HL-60/S4 treated with phorbol 12-myristate 13-acetate at 8.2 ng/mL for 4 days and 3 days (cell line): ENCODE data around the gene FSTL4.

Experiments
- in situ Hi-C: fragments of 300-500 bp; cut with MboI; formaldehyde crosslinking; loops from 2 replicates; pipeline ENCODE4 v1.15.0; 2022; ENCODE audit warnings: low sequenced_read_pairs

The FSTL4 gene

DNA sequence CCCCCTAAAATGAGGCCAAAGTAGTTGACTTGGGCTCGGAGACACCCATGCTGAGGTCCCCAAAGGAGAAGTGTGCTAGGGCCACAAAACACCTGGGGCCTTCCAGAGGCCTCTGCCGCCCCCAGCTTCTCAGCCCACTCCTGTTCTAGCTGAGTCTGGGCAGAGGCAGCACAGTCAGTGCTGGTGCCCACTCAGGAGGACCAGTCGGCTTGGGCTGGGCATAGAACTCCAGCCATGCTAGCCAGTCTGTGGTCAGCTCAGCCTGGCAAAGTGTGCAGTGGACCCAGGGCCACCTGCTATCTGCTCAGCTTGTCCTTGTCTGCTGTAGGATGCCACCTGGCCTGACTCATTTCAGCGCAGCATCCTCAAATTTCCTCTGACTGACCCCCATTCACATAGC, 254.6 kb downstream of the FSTL4 start:
- in situ Hi-C loops = no loop called here

DNA sequence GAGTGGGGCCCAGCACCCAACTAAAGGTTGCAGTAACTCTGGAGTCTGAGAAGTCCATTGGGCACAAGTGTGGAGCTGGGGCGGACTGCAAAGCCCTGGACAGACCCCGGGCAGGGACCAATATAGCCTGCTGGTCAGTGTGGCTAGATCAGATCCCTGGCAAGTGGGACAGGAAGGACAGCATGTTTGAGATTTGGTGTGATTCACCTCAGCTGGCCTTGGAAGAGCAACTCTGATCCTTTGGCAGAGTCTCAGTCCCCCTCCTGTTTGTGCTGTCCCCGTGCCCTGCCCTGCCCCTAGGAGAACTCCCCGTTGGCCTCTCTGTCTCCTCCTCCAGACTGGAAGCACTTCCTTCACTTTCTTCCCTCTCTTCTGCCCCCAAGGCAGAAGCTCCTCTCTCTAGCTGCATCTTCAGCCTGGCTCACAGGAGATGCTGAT, 255.3 kb downstream of the FSTL4 start:
- in situ Hi-C loops = no loop called here

DNA sequence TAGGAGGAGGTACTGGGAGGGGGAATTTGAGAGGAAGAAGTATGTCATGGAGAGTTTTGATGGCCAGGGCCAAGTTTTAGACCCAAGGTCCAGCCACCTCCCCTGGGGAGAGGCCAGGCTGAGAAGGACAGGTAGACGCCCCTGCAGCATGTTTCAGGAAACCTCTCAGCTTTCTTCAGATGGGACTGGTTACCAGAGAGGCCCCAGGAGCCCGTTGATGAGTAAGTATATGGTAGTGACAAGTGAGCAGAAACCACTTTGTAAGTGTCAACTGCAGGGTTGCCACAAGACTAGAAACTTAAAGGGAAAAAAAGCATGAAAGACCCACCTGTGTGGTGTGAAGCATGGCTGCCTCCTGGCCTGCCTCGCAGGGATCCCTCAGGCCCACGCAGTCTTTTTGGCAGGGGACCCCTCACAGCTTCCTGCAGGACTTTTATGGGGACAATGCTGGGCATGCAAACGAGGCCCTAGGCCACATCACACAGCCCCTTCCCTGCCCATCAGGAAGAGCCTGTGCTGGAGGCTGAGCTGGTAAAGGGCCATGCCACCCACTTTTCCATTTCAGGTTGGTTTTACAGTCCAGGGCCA, 255.9 kb downstream of the FSTL4 start:
- in situ Hi-C loops = no loop called here

DNA sequence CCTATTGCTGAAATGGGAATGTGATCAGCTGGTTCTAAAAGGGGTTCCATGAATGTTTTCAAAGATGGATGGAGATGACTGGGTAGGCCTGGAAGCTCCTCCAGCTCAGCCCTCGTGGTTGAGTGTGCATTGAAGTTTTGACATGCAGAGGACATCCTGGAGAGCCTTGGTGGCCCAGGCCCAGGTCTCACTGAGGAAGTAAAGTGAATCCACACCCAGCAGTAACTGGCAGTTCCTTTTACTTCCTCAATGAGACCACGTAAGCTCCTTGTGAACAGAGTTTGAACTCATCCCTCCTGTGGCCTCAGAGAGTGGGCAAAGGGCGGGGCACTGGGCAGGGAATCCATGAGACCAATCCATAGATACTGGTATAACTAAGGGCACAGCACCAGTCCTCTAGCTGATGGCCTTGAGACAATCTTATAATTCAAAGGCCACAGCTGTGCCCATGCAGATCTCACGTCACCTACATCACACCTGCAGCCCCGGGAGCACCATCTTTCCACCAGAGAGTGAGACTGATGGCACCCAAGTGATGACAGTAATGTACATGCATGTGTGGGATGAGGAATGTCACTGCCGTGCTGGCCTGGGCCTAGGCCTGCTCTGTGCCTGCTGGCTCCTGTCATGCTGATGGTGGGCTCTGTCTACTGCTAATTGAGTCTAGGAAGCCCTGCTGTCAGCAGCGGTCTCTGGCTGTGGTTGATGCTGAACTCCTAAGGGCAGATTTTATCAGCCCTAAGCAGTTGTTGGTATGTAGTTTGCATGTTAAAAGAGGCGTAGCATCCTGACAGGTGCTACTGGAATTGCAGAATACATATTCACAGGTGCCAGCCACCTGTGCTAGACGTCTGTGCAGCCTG, 257.8 kb downstream of the FSTL4 start:
- in situ Hi-C loops = no loop called here

DNA sequence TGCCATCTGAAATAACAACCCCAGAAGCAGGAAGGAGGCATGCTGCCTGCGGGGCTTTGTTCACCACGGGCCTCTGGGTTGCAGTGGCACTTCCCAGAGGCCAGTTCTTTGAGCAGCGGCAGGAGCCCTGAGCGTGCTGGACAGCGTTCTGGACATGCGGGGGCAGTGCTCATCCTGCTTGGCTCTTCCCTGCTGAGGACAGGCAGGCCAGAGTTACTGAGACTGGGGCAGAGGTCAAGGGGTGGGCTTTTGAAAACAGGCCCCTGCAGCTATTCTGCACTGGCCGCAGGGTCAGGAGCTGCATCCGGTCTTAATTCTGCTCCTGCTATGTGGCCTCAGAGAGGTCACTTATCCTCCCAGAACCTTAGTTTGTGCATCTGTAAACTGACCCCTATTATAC, 258.6 kb downstream of the FSTL4 start:
- in situ Hi-C loops = no loop called here

DNA sequence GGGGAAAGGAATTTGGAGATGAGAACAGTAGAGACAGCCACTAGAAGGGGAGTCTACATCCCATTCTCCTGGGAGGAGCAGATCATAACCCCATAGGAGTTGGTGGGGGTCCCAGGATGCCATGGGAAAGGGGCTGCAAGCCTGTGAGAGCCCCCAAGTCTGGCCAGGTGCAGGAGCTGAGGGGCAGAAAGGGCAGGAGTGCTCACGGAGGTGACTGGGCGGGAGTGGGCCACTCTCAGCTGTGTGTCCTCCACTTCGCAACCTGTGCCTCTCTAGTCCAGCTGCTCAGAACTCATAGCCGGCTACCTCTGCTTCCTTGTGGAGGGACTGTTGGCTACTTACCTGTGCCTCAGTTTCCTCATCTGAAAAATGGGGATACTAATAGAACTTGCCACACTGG, 263.9 kb downstream of the FSTL4 start:
- in situ Hi-C loops = no loop called here

DNA sequence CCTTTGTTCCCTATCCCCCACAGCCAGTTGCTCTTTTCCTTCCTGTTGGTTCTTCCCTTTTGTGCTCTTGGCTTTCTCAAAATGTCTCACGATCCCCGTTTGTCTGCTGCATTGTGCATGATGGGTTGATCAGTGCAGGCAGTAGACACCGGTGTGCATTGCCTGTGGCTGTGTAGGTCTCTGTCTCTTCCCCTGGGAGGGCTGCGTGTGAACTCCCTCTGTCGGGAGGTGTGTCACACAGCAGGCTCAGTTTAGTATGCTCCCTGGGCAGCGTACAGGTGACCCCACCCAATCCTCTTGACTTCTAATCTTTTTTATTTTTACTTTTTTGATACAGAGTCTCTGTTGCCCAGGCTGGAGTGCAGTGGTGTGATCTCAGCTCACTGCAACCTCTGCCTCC, 265.3 kb downstream of the FSTL4 start:
- in situ Hi-C loops = no loop called here

DNA sequence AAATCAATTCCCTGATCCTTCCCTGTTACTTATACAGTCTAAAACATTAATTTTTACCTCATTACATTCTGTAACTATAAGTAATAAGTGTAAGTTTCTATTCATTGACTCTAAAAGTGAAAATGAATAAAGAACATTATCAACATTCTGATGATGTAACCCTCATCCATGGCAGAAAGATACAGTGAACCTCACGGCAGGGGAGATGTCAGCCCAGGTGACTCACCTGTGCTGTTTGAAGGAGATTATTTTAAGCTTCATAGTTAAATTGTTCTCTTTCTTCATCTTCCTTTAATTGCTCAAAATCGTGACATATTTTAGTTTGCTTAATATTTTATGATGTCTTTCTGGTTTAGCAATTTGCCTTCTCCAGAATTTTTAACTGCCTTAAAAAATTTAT, 268.1 kb downstream of the FSTL4 start:
- in situ Hi-C loops = no loop called here

DNA sequence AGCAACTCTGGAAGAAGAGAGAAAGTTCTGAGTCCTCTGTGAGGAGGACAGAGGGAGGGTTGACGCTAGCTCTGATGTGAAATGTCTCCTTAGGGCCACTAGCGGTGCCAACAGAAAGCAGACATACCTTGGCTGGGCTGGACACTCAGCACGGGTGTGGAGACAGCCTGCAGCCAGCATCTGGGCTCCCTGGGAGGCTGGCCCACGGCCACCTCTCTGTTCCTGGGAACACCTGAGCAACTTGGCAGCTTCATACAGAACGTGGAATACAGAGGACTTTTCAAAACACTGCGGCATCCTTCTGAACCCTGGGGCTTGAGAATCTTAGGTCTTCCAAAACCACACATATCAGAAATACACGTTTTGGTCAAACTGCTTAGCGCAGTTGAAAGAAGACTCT, 269.1 kb downstream of the FSTL4 start:
- in situ Hi-C loops = no loop called here

DNA sequence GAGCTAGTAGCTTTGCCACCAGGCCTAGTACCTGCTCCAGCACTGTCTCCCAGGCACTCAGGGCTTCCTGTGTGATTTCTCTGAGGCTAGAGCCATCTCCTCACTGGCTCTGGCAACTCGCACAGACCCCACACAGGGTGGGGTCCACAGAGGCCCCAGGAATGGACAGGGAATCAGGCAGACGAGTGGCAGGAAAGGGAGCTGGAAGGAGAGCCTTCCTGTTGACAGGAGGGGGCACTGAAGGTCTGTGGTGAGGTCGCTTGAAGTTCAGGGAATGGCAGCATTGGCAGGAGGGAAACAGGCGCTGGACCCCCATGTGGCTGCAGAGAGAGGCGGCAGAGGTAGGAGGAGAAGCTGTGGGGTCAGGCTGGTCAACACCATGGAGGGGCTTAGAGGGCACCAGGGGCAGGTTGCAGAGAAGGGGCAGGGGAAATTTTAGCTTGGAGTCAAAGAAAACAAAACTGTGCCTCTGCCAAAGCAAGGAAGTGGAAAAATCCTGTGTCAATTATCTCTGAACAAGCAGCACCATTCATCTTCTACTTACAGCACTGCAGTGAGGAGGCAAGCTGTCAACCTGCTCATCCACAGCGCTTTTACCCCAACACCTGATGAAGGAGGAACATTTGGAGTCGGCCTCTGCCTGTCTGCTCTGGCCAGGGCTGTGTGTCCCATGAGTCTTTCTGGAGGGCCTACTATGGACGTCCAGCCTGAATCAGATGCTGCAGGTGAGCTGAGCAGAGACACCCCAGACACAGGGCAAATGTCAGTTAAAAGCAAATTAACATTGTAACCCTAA, 270.2 kb downstream of the FSTL4 start:
- in situ Hi-C loops = no loop called here

DNA sequence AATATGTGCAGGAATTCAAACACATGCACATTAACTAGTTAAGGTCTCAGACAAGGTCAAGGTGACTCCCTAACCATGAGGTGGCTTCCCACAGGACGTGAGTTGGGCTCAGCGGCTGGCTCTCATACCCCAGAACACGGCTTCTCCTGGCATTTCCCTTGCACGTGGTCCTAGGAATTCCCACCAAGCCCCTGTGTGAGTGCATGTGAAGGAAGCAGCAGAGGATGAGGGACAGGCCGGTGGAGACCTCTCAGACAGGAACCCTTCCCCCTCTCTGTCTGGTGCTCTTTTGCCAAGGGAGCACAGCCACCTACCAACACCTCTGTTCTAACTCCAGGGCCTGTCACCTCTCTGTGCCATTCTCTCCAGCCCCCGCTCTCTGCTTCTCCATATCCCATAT, 271.0 kb downstream of the FSTL4 start:
- in situ Hi-C loops = no loop called here

DNA sequence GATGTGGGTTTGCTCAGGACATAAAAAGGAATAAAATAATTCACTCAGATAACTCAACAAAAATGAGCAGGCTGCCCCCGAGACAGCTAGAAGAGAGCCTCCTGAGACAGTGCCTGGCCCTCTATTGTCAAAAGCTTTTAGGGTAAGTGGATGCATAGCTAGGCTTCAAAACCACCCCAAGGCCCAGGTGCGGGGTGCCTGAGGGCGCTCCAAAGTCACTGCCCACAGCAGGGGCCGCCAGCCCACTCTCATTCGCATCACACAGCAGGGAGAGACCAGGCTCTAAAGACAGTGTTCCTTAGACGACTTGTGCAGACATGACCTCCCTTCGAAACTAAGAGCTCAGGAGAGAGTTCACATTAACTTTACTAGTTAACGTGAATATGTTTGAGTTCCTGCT, 271.5 kb downstream of the FSTL4 start:
- in situ Hi-C loops = no loop called here

DNA sequence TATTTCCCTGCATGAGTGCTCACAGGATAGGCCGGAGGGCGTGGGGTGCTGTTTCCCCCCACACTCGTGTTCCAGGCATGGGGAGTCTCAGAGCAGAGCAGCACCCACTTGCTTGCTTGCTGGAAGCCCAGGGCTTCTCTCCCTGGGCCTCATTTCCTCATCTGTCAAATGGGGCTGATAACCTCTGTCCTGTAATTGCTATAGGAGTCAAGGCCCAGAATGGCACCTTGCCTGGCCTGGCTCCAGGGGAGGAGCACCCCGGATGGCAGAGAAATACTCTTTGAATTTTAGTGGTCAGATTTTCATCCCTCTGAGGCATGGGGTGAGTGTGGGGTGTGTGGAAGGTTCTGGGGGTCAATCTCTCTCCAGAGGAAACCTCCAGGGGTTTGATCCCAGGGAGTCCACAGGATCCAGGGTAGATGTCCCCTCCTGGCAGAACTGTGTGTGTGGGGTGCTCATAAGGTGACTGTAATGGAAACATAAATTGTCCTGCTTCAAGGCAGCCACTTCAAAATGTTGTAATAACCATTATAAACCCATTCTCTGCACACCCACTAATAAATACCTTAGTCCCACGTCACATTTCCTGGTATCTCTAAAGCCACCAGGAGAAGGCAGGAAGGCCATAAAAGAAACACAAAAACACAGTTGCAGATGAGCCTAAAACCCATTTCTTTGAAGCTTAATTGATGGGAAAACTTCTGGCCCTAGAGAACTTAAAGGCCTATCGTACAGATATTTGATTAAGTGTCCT, 272.2 kb downstream of the FSTL4 start:
- in situ Hi-C loops = no loop called here

DNA sequence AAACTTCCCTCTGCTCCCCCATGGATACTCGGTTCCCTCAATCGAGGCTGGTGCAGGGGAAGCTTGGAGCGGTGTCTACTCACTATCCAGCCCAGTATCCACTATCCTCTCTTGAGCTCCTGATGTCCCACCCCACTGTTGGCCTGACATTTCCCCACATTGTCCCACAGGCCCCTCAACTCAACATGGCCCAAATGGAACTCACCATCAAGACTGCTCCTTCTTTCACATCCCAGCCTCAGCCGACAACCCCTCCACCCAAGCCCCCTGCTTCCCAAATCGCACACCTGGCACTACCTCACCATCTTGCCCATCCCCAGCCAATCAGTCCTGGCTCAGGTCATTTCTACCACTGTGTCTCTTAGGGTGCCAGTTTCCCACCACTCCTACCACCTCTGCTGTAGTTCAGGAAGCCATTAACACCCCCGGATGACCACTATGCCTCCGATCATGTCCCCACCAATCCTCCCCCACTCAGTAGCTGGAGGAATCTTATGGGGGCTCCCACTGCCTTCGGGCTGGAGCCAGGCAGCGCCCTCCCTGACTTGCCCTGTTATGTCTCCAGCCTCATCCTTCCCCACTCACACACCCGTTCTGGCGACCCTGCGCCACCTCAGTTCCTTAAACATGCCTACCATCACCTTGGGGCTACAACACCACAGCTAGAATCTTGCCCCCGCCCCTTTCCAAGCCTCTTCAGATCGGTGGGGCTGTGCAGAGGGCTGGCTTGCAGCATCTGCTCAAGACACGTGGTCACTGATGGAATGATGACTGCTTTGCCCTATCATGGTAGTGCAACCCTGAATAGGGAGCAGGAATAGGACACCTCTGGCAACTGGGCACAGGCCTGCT, 273.6 kb downstream of the FSTL4 start:
- in situ Hi-C loops = no loop called here

DNA sequence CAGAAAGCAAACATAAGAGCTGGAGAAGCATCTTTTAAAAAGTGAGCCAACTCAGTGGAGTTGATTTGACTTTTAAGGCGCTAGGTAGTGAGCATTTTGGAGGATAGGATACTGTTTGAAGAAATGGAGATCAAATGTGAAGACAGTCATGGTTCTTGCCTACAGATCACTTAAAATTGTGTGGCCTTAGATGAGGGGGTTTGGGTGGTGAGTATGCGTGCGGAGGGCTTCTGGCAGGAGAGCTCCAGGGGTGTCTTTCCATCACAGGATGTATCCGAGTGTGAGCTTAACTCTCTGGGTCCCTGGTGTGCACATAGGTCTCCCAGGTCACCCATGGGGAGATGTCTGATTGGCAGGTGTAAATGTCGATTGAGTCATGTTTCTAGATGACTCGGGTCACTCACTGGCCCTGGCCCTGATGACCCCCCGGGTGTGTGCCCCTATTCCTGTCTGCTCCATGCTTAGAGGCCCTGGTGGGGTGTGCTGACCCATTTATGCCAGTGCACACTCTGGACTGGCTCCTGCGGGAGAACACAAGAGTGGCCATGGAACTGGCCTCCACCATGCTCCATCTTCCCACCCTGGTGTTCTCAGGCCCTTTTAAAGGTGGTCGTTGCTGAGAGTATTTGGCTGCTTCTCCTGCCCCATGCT, 274.4 kb downstream of the FSTL4 start:
- in situ Hi-C loops = no loop called here

DNA sequence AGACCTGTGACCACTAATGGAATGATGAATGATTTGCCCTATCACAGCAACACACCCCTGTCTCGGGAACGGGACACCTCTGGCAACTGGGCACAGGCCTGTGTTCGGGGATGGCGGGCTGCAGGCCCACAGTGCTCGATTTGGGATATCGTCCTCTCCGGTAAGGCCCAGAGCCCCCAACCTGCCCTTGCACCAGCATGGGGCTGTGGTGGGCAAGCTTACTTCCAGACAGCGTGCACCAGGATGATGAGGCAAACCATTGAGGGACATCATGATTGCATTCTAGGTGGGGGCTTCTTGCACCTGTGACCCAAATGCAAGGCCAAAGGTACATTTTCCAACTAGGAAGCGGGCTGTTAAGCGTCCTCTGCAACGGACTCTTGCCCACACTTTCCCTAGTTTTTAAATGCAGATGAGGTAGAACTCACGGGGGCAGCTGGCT, 275.4 kb downstream of the FSTL4 start:
- in situ Hi-C loops = no loop called here

DNA sequence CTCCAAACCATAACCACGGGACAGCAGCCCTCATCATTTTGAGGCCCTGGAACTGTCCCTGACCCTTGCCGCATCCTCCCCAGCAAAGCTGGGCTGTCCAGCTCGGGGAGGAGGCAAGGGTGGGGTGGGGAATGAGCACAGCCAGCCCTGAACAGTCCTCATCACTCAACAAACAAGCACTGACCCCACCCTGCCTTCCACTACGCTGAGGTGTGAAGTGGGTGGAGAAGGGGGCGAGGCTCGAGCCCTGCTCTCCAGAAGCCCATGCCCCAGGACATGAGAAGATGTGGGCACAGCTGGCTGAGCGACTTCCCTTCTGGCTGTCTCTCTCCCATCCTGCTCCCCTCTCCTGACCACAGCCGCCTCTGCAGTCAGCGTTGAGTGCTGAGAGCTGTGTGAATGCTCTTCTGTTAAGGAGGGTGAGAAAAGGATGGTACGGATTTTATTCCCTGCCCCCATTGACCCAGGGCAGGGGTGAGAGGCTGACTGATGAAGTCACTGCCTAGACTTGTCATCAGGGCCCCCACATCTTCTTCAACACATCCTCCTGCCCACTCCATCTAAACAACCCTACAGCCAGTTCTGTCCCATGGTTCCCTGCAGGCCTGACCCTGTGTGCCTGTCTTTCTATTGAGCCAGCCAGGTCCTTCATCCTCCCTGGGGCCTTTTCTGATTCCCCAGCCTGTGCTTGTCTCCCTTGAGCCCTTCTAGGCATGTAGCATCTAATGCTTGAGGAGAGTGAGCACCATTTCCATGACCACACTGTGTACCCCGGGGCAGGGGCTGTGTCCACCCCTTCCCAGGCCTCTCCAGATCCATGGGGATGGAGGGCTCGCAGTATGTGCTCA, 276.0 kb downstream of the FSTL4 start:
- in situ Hi-C loops = no loop called here

DNA sequence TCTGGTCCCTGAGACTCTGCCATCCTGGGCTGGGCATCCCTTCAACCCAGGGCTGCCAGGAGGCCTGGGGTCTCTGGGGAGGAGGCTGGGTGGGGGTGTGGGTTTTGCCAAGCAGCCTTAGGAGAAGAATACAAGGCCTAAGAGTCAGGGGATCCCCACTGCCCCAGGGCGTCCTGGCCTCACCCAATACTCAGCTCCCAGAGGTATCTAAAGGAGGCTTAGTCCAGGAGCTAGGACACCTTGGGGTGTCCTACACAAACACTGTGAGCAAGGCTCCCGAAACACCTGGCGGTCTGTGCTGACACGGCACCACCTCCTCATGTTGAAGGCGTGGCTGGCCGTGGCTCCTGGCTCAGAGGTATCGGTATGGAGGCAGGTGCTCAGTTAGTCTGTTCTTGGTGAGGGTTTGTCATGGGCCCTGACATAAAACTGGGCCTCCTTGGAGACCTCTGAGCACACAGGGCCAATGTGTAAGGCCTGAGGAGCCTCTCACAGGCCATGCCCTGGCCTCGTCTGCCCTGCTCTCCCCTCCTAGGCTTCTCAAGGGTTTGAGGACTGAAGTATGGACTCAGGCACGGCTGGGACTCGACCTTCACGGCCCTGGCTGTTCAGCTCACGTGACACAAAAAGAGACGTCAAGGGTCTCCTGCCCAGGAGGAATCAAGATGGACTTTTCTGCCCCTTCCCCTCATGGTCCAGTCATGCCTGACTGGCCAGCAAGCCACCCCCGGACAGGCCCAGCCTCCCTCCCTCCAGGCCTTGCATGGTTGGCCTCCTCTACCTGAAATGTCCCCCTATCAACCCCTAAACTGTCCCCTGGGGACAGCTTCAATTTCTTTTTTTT, 277.3 kb downstream of the FSTL4 start:
- in situ Hi-C loops = no loop called here
